RPMI7951 (cell line): ENCODE data around the gene HNRNPK. TPM values are rescaled to one million over a fixed set of nuclear protein-coding genes. Genes with fewer than 3 reads are reported as not detected.
"Not testable (repeated sequence)": the region's sequence is repeated elsewhere in the genome, so short reads cannot be mapped to it uniquely, and the experiment has no call there.

Experiments used
- DNase-seq: peaks from one replicate; pipeline ENCODE4 v3.0.0-alpha.2; 2012; ENCODE audit warnings: low read depth
- total RNA-seq: library from RNA; depleted of rRNA; stranded (reverse); fragments of >200 nt; shearing (Covaris generic); gene quantifications from 2 replicates; pipeline ENCODE4 v1.2.3, GENCODE V29; 2014

Gene HNRNPK
- total RNA-seq, 1 experiment from 2014 or later = 646 TPM

DNA sequence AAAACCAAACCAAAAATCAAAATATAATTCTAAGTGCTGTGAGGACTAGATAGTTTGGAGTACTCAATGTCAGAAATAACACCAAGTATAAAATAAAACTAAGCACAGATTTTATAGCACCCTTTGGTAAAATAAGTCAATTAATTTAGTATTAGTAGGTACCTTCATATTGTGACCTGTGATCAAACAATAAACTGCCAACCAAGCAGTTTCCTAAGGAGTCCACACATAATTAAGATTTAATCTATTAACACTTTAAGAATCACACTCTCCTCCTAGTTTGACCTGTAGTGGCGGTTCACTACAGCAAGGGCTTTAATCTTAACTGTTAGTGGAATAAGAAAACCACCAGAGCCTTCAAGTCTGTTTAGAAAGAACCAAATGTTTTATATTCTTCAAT is 2.8 kb downstream of the HNRNPK start:
- DNase-seq = no peak

DNA sequence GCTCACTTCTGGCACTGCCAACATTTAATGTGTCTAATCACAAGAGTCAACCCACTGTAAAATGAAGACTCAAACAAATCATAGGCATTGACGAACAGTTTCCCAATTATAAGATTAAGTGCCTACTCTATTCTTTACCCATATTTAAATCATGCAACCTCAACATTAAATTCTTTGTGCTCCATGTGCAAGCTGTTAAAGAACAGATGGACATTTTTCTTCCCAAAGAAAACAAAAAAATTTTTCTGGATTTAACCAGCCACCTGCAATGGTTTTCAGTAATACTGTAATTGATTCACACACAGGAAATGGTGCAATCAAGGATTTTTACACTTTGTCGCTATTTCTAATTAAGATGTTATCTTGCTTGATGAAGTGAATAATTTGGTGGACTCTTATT is 3.6 kb downstream of the HNRNPK start:
- no peak for DNase-seq

DNA sequence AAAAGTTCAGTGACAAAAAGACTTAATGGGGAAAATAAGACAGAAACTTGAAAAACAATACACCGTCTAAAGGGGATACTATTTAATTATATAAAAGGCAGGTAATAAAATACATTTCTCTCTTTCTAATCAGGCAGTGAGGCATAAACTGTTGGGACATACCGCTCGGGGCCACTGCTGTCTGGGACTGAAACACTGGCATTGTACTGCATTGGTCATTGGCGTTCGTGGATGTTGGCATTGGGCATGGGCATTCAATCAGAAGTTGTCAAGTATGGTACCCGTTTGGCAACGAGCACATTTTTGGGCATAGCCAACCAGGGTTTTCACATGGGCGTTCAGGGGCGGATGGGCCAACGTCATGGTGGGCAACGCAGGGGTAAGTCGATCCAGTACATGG is 4.7 kb downstream of the HNRNPK start:
- no peak for DNase-seq

GRCh38 chr9:83972286-83972685 is 7.7 kb downstream of the HNRNPK start:
- DNase-seq = no peak

GRCh38 chr9:83971485-83971884 is 8.5 kb downstream of the HNRNPK start:
- DNase-seq = no peak

- DNase-seq = no peak
These were observed 10.4 kb downstream of the HNRNPK start for GRCh38 chr9:83969602-83970001.

DNA sequence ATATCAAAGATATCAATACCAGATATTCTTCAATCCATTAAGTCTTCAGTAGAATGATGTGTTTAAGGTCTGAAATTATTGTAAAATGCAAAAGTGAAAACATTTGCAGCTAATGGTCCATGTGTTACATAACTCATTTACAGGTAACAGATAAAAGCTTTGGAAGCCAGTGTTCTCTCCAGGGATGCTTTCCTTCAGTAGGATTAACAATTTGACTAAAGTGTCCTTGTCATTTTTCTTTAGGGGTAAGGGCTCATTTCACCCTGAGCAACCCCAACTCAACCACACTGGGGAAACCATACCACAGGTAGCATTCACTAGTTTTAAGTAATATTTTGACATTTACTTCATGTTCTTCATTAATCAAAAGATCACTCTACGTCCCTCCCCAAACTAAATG is 12.9 kb downstream of the HNRNPK start:
- DNase-seq = no peak

DNA sequence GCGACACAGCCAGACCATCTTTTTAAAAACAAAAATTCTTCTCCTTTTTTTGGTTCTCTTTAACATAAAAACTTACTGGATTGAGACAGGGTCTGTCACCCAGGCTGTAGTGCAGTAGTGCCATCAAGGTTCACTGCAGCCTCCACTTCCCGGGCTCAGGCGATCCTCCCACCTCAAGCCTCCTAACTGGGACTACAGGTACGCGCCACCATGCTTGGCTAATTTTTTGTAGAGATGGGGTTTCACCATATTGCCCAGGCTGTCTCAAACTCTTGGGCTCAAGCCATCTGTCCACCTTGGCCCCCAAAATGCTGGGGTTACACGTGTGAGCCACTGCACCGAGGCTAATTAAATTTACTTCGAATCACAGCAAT is 13.8 kb downstream of the HNRNPK start:
- no peak for DNase-seq

- peak; percentile 12 for DNase-seq
These were observed 14.4 kb downstream of the HNRNPK start for GRCh38 chr9:83965350-83966208.

GRCh38 chr9:83964973-83965349 is 15.1 kb downstream of the HNRNPK start:
- DNase-seq = no peak

GRCh38 chr9:83962165-83962564 is 17.9 kb downstream of the HNRNPK start:
- peak; percentile 85 for DNase-seq

GRCh38 chr9:83960991-83961390 is 19.0 kb downstream of the HNRNPK start:
- DNase-seq = no peak

- DNase-seq = peak; percentile 80
These were observed 21.0 kb downstream of the HNRNPK start for GRCh38 chr9:83959061-83959460.

DNA sequence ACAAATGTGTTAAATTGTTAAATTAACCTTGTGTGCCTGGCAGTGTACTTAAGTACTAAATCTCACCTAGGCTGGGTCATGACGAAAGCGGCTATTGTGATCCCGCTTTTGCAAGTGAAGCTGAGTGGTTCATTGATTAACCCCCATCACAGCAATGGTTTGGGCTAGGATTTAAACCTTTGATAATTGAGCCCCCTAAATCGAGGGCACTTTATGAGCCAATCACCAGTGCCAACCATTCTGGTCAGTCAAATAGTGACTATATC is 22.8 kb downstream of the HNRNPK start:
- no peak for DNase-seq

DNA sequence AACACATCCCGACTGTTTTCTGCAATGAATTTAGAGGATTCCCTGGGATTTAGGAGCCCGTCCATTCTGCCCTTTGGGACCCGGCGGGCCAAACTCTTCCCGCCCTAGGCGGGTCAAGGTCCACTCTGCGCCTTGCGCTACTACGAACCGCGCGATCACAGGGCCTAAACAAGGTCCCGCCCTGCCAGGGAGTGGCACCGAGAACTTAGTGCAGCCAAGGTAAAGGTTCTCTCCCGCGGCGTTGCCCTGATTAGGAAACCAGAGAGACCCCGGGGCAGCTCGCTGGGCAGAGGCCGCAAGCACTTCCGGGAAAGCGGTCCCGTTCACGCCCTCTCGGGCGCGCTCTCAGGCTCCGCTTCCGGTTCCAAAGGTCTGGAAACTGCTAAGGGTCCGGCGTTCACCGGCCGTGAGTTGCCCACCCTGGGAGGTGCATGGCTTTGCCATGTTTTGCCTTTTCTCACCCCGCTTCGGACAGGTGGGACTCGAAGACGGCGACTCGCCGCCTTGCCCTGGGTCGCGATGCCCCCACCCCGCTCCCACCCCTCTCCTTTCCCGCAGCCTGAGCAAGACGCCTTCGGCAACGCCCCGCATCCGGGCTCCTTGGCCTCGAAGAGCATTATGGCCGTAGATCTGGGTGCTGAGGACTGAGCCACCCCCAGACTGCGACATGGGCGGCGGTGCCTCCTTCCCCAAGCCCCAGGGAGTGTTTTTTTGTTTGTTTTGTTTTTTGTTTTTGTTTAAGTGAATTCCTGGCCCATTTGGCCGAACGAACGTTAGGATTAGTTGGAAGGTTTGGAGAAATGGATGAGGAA is 23.4 kb downstream of the HNRNPK start:
- peak; percentile 70 for DNase-seq

DNA sequence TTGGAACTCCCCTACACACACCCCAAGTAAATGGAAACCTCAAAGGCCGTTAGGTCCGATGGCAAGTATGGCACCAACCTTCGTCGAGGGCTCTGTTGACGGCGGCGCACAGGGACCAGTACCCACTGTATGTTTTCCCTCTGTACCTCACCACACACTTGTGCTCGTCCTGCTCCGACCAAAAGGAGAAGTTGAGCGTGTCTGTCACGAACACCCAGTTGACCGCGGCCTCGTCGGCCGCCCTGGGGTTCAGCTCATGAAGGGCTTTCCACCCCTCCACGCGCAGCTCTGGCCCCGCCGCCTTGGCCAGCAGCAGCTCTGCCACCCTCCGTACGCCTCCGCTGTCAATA is 24.0 kb downstream of the HNRNPK start:
- peak; percentile 25 for DNase-seq

GRCh38 chr9:83948096-83948495 is 31.9 kb downstream of the HNRNPK start:
- DNase-seq = not testable (repeated sequence)

- no peak for DNase-seq
These were observed 39.3 kb downstream of the HNRNPK start for GRCh38 chr9:83940590-83941303.

DNA sequence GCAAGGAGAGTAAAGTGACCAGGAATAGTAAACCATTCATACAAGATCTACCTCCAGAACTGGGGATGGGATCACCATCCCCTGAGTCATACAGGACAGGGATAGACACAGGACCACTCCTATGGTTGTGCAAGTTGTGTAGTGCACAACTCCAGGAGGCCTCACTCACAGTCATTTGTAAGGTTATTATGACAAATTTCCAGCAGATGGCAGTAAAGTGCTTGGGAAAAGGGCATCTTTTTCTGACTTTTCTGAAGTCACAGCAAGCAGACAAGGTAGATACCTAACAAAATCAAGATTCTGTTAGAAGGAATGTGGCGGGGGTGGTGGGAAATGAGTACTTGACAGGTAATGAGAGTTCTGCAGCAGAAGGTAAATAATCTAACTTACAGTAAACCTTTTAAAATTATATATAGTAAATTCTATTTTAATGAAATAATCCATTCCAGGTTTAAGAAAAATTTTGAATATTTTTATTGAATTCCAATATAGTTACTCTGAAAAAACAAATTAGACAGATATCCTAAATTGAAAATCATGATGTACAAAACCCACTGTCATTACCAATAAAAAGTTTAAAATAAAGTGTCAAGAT is 42.1 kb downstream of the HNRNPK start:
- DNase-seq = peak; percentile 51

GRCh38 chr9:83936523-83936922 is 43.5 kb downstream of the HNRNPK start:
- peak; percentile 39 for DNase-seq

- peak; percentile 80 for DNase-seq
These were observed 44.6 kb downstream of the HNRNPK start for GRCh38 chr9:83935276-83935935.
